Right kidney (tissue), 1 donor: ENCODE data around the gene RAB11FIP3.

ENCODE experiments used
- DNase-seq: peaks from one replicate; pipeline ENCODE4 v3.0.0-alpha.2; 2016

Gene RAB11FIP3

DNA sequence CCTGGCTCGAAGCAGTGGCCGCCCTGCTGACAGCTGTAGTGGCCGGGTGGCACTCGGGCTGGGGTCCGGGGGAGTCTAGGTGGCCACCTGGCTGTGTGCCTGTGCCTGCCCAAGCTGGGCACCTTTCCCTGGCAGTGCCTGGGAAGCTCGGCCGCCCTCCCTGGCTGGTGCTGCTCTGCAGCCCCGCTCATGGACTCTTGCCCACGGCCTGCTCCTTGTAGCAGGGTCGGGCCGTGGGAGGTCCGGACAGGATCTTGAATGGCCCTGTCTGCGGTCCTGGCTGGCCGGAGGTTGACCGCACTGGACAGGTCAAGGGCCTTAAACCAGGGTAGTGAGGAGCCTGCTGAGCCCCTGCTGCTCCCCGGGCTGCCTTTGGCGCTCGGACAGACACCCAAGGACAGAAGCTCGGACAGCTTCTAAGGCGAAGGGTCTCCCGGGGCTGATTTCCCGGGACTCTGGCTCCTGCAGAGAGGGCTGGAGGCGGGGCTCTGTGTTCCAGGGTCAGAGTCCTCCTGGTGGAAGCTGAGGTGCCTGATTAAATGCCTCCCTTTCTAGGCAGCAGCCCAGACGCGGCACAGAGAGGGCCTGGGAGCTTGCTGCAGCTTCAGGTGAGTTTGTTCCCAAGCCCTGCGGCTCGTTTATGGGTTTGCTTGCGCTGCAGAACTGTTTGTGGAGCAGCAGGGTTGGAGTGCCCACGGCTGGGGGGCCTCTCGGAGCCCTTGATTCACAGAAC lies 108.1 kb downstream of the RAB11FIP3 start:
- DNase-seq, result peak; percentile 36

DNA sequence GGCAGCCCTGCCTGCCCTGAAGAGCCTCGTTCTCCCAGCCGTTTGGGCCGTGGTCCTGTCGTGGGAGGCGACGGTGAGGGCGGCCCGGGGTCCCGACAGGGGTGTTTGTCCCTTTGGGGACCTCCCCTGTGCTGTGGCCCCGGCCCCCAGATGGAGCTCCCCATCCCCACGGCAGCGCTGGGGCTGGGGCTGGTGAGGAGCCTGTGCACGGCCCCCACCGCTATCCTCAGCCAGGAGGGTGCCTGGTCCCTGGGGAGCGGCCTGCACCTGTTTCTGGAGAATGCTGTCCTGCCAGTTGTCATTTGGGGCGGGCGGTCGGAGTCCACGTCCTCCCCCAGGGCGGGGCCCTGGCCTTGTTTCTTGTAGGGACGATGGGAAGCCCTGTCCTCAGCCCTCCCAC lies 108.7 kb downstream of the RAB11FIP3 start:
- DNase-seq, result no peak

DNA sequence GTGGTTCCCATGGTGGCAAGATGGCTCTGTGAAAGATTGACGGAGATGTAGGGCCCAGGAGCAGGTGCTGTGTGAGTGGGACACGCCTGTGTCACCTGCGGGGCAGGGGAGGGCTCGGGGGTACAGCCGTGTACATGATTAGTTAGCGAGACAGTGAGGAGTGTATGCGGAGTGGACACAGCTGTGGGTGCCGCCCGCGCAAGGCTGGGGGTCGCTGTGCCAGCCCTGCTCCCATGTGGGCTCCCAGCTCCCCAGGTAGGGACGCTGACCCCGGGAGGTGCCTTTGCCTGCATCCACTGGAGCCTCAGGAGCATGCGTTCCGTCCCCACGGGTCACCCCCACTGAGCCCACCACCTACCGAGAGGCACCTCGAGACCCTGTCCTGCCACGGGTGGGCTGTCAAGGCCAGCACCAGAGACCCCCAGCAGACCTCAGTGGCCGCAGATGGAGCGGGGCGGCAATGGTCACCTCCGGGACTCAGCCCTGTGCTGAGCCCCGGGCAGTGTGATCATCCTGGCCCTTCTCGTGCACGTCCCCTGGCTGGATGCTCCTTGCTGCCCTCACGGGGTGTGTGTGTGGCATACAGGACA lies 109.5 kb downstream of the RAB11FIP3 start:
- DNase-seq, result no peak

DNA sequence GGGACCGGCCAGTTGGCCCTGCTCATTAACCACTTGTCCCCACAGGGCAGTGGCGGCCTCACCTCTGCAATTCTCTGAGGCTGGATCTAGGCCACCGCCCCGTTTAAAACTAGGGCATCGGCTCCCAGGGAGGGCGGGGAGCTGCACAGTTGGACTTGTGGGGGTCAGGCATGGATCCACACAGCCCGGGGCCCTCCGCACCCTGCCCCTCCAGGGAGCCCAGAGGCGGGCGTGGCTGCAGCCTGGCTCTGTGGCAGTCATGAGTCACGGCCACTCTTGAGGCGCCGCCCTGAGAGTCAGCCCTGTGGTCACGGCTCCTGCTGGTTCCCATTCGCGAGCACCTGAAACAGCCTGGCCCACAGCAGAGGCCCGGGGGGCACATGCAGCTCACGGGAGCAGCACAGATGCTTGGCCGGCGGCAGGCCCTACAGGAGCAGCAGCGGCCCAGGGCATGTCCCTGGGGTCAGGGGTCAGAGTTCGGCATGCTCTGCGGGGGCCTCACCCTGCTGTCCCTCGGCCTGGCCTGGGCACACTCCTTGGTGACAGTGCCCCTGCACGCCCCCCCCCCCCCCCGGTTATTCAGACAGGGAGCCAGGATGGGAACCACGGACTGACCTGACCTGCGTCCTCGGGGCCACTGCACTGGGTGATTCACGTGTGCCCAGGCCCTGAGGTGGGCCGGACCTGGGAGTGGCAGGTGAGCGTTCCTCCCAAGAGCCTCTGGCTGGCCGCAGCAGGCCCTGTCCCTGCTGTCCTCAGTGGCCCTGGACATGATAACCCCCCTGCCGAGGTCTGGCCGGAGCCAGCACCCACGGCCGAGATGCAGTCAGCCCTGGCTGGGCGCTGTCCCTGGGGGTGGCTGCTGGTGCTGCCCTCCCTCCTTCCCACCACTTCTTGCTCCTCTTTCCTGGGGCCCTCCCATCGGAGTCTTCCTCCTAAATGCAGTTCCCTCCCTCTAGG lies 110.3 kb downstream of the RAB11FIP3 start:
- DNase-seq, result no peak

GRCh38 chr16:536746-537145 lies 111.3 kb downstream of the RAB11FIP3 start:
- no peak for DNase-seq

GRCh38 chr16:537415-538335 lies 112.2 kb downstream of the RAB11FIP3 start:
- DNase-seq, result no peak

- no peak for DNase-seq
These were observed 114.6 kb downstream of the RAB11FIP3 start for GRCh38 chr16:539901-540530.

GRCh38 chr16:540645-541340 lies 115.3 kb downstream of the RAB11FIP3 start:
- DNase-seq, result no peak

GRCh38 chr16:543301-544164 lies 118.1 kb downstream of the RAB11FIP3 start:
- DNase-seq, result no peak

DNA sequence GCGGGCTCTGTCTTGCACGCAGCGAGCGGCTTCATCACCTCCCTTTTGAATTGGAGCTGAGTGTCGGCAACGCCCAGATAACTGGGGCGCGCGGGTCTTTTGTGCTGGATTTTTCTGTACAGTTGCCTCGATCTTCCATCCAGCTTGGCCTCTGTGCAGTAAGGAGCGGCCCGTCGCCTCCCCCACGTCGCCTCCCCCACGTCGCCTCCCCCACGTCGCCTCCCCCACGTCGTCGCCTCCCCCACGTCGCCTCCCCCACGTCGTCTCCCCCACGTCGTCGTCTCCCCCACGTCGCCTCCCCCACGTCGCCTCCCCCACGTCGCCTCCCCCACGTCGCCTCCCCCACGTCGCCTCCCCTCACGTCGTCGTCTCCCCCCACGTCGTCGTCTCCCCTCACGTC lies 119.1 kb downstream of the RAB11FIP3 start:
- DNase-seq, result no peak

GRCh38 chr16:546909-547770 lies 121.7 kb downstream of the RAB11FIP3 start:
- DNase-seq, result no peak

DNA sequence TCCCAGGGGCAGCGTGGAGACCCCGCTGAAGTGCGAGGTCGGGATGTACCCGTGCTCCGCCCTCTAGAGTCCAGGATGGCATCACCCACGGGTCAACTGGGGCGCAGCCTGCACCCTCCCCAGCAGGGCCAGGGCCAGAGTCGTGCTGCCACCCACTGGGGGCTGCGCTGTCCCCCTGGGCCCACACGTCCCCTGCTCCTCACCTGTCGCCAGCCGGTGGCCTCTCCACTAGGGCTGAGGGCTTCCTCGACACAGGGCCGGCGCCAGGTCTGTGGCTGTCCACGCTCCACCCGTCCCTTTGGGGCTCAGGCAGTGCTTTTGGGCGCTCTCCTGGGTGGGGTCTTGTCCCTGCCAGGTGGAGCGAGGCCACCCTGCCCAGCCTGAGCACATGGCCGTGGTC lies 123.1 kb downstream of the RAB11FIP3 start:
- DNase-seq, result no peak

DNA sequence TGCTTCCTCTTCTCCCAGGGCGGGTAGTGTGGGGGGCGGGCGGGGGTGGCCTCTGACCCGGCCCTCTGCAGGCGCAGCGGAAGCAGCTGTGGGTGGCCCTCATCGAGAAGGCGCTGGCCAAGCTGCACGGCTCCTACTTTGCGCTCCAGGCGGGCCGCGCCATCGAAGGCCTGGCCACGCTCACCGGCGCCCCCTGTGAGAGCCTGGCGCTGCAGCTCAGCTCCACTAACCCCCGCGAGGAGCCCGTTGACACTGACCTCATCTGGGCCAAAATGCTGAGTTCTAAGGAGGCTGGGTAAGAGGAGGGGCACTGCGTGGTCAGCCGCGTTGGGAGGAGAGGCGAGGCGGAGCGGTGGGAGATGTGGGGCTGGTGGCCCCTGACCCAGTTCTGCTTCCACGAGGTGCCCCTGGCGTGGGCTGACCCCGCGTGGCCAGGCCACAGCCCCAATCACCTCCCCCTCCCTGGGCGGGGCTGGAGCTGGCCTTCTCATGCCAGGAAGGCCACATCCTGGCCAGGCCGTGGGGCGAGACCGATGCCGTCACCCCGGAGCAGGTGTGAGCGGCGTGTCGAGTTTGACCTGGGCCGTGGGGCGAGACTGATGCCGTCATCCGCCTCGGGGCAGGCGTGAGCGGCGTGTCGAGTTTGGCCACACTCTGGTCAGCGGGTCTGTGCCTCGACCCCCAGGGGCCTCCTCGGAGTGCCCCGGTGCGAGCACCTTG lies 124.3 kb downstream of the RAB11FIP3 start:
- DNase-seq, result no peak

DNA sequence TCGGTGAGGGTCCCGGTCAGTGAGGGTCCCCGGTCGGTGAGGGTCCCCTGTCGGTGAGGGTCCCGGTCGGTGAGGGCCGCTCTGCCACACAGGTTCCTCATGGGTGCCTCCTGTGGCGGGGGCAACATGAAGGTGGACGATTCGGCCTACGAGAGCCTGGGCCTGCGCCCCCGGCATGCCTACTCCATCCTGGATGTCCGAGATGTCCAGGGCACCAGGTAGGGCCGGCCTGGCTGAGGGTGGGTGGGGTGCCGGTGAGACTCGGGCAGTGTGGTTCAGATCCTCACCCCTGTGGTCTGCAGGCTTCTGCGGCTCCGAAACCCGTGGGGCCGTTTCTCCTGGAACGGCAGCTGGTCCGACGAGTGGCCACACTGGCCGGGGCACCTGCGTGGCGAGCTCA lies 125.8 kb downstream of the RAB11FIP3 start:
- no peak for DNase-seq

GRCh38 chr16:552171-552570 lies 126.7 kb downstream of the RAB11FIP3 start:
- no peak for DNase-seq

GRCh38 chr16:553601-554296 lies 128.3 kb downstream of the RAB11FIP3 start:
- no peak for DNase-seq

- no peak for DNase-seq
These were observed 128.8 kb downstream of the RAB11FIP3 start for GRCh38 chr16:554297-554621.
